ENCODE data around the gene ATP10A. TPM values are rescaled to one million over a fixed set of nuclear protein-coding genes. Genes with fewer than 3 reads are reported as not detected.

Gene ATP10A
- polyA plus RNA-seq, 1 donor (not counting 4 experiments of a cell fraction or from before 2014, with no cell fraction given): not detected

DNA sequence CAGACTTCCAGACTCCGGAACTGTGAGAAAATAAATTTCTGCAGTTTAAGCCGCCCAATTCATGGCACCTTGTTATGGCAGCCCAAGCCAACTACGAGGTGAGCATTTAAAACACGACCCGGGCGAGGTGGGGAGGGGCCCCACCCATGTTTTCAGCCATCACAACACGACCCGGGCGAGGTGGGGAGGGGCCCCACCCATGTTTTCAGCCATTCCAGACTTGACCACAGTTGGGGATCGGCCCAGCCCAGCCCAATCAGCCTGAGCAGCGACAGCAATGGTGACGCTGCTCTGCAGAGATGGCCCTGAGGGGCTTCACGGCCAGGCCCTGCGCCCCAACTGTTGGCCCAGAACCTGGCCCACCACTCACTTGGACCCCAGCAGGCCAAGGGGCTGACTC lies 93.1 kb downstream of the ATP10A start:
- dilution Hi-C loops (cut with MboI; ENCODE audit: extremely low pct_ligation_motif_present, low sequenced_read_pairs): no loop called here
- FAIRE-seq: no peak

DNA sequence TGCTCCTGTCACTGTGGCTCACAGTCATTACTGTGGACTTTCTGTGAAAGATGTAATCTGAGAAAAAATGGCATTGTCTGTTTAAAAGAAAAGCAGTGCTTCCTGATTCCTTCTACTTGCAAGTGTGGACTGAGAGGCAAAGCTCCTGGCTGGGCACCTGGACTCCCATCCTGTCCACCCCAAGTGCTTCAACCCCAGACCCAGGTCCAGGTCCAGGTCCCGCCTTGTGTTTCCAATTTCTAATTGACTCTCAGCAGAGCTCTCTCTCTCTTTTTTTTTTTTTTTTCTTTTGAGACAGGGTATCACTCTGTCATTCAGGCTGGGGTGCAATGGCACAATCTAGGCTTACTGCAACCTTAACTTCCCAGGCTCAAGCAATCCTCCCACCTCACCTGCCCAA lies 94.9 kb downstream of the ATP10A start:
- H3K4me1 ChIP-seq (ENCODE audit: control insufficient read depth, extremely low read depth, insufficient read depth, low read length): no peaks in the 10 kb centered on the region
- H3K4me2 ChIP-seq (ENCODE audit: control insufficient read depth, extremely low read depth, insufficient read depth, low read depth, low read length): no peak overlapping the region
- H2AFZ ChIP-seq (ENCODE audit: control insufficient read depth, low read length): no peak overlapping the region
- peaks cover 7% of the 10 kb centered on the region for H3K9me3 ChIP-seq (ENCODE audit: control insufficient read depth, low read depth, low read length)
- H3K9me1 ChIP-seq (ENCODE audit: control insufficient read depth, extremely low read depth, insufficient read depth, low read length): no peaks in the 10 kb centered on the region
- H3K79me2 ChIP-seq (ENCODE audit: control insufficient read depth, insufficient read depth, low read length): no peaks in the 10 kb centered on the region
- H3K9ac ChIP-seq (ENCODE audit: control insufficient read depth, extremely low read depth, insufficient read depth, low read length): no peak overlapping the region
- H3K4me3 ChIP-seq (ENCODE audit: control insufficient read depth in 2 of 3, extremely low read depth in 1 of 3, insufficient read depth in 2 of 3, low read depth in 1 of 3, low read length in 3 of 3): no peak overlapping the region
- H3K27ac ChIP-seq (ENCODE audit: control insufficient read depth, insufficient read depth, low read length): no peak overlapping the region
- DNase-seq (ENCODE audit: low read depth, low spot score) (no peak), FAIRE-seq (no peak)
- TF ChIP-seq, protein P1, sequence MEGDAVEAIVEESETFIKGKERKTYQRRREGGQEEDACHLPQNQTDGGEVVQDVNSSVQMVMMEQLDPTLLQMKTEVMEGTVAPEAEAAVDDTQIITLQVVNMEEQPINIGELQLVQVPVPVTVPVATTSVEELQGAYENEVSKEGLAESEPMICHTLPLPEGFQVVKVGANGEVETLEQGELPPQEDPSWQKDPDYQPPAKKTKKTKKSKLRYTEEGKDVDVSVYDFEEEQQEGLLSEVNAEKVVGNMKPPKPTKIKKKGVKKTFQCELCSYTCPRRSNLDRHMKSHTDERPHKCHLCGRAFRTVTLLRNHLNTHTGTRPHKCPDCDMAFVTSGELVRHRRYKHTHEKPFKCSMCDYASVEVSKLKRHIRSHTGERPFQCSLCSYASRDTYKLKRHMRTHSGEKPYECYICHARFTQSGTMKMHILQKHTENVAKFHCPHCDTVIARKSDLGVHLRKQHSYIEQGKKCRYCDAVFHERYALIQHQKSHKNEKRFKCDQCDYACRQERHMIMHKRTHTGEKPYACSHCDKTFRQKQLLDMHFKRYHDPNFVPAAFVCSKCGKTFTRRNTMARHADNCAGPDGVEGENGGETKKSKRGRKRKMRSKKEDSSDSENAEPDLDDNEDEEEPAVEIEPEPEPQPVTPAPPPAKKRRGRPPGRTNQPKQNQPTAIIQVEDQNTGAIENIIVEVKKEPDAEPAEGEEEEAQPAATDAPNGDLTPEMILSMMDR (optimal IDR thresholded peaks at IDR 0.05 in 1 of 3, IDR thresholded peaks at IDR 0.05 in 1 of 3, conservative IDR thresholded peaks at IDR 0.05 in 1 of 3; ENCODE audit: extremely low read depth in 1 of 3, insufficient read depth in 2 of 3, low read length in 3 of 3): no peak
- TF ChIP-seq EZH2 (IDR thresholded peaks at IDR 0.05; ENCODE audit: low read length): no peak
- dilution Hi-C loops (cut with MboI; ENCODE audit: extremely low pct_ligation_motif_present, low sequenced_read_pairs): no loop called here
- no peaks in the 10 kb centered on the region for H3K36me3 ChIP-seq (ENCODE audit: control insufficient read depth in 2 of 2, extremely low read depth in 1 of 2, insufficient read depth in 2 of 2, low read length in 2 of 2)
- no peaks in the 10 kb centered on the region for H3K27me3 ChIP-seq (ENCODE audit: control insufficient read depth, extremely low read depth, insufficient read depth, low read length)
- H4K20me1 ChIP-seq (ENCODE audit: control insufficient read depth, extremely low read depth, insufficient read depth, low read length): no peaks in the 10 kb centered on the region

More for the DNA sequence above, 93.1 kb downstream of the ATP10A start:
- Histone ChIP-seq H4K20me1 (ENCODE audit: control insufficient read depth, extremely low read depth, insufficient read depth, low read length) (no peaks in the 10 kb centered on the region), H3K79me2 (ENCODE audit: control insufficient read depth, insufficient read depth, low read length) (no peaks in the 10 kb centered on the region), H3K36me3 (ENCODE audit: control insufficient read depth in 2 of 2, extremely low read depth in 1 of 2, insufficient read depth in 2 of 2, low read length in 2 of 2) (no peaks in the 10 kb centered on the region), H3K27ac (ENCODE audit: control insufficient read depth, insufficient read depth, low read length) (no peak overlapping the region), H3K4me1 (ENCODE audit: control insufficient read depth, extremely low read depth, insufficient read depth, low read length) (no peaks in the 10 kb centered on the region), H3K4me3 (ENCODE audit: control insufficient read depth in 2 of 3, extremely low read depth in 1 of 3, insufficient read depth in 2 of 3, low read depth in 1 of 3, low read length in 3 of 3) (no peak overlapping the region), H3K9me1 (ENCODE audit: control insufficient read depth, extremely low read depth, insufficient read depth, low read length) (no peaks in the 10 kb centered on the region), H3K9ac (ENCODE audit: control insufficient read depth, extremely low read depth, insufficient read depth, low read length) (no peak overlapping the region), H2AFZ (ENCODE audit: control insufficient read depth, low read length) (no peak overlapping the region), H3K4me2 (ENCODE audit: control insufficient read depth, extremely low read depth, insufficient read depth, low read depth, low read length) (no peak overlapping the region), H3K9me3 (ENCODE audit: control insufficient read depth, low read depth, low read length) (peaks cover 5% of the 10 kb centered on the region), H3K27me3 (ENCODE audit: control insufficient read depth, extremely low read depth, insufficient read depth, low read length) (no peaks in the 10 kb centered on the region)
- no peak for DNase-seq (ENCODE audit: low read depth, low spot score)
- TF ChIP-seq, protein P1 (optimal IDR thresholded peaks at IDR 0.05 in 1 of 3, IDR thresholded peaks at IDR 0.05 in 1 of 3, conservative IDR thresholded peaks at IDR 0.05 in 1 of 3; ENCODE audit: extremely low read depth in 1 of 3, insufficient read depth in 2 of 3, low read length in 3 of 3): no peak
- no peak for TF ChIP-seq EZH2 (IDR thresholded peaks at IDR 0.05; ENCODE audit: low read length)
